Cardiac muscle cell (in vitro differentiated cells and primary cell): ENCODE data around the gene SMLR1. TPM values are rescaled to one million over a fixed set of nuclear protein-coding genes. Genes with fewer than 3 reads are reported as not detected.

Source experiments
- DNase-seq, 2 donors: peaks; one replicate each; pipeline versions ENCODE4 v3.0.0 to v3.0.0-alpha.2; 2010 to 2017; ENCODE audit warnings: low read depth in 1 of 2, low spot score in 1 of 2
- H3K27ac ChIP-seq: fragments of 200-600 bp; sonication (generic); 2 replicates; pipeline ENCODE4 v1.5.1; 2016
- H3K27me3 ChIP-seq: fragments of 200-600 bp; sonication (generic); 2 replicates; pipeline ENCODE4 v1.6.0; 2016; ENCODE audit warnings: control low read depth
- H3K36me3 ChIP-seq: fragments of 200-600 bp; sonication (generic); 2 replicates; pipeline ENCODE4 v1.5.1; 2016; ENCODE audit warnings: control low read depth
- H3K4me1 ChIP-seq: fragments of 200-600 bp; sonication (generic); 2 replicates; pipeline ENCODE4 v1.8.1; 2017; ENCODE audit warnings: low read depth, mild to moderate bottlenecking, mixed run types
- H3K4me3 ChIP-seq: fragments of 200-600 bp; sonication (generic); 2 replicates; pipeline ENCODE4 v1.5.1; 2016; ENCODE audit warnings: mild to moderate bottlenecking
- H3K9me3 ChIP-seq: fragments of 200-600 bp; sonication (generic); 2 replicates; pipeline ENCODE4 v1.5.1; 2017; ENCODE audit warnings: low read depth, mild to moderate bottlenecking, control low read depth
- CTCF ChIP-seq: IDR thresholded peaks from 2 replicates; pipeline ENCODE4 v1.5.1; 2012; ENCODE audit warnings: low read depth, mild to moderate bottlenecking, low read length
- polyA plus RNA-seq: library from polyadenylated mRNA; unstranded; fragments of >200 nt; fragmentation: Nextera tagmentation; extraction: Ambion mirVana; gene quantifications from 2 replicates; pipeline ENCODE4 v1.2.1, GENCODE V29; 2016
- total RNA-seq: library from RNA; depleted of rRNA; stranded (reverse); fragments of >200 nt; gene quantifications from 2 replicates; pipeline ENCODE4 v1.2.3, GENCODE V29; 2016

SMLR1 gene
- total and polyA plus RNA-seq, 2 experiments from 2014 or later: not detected

DNA sequence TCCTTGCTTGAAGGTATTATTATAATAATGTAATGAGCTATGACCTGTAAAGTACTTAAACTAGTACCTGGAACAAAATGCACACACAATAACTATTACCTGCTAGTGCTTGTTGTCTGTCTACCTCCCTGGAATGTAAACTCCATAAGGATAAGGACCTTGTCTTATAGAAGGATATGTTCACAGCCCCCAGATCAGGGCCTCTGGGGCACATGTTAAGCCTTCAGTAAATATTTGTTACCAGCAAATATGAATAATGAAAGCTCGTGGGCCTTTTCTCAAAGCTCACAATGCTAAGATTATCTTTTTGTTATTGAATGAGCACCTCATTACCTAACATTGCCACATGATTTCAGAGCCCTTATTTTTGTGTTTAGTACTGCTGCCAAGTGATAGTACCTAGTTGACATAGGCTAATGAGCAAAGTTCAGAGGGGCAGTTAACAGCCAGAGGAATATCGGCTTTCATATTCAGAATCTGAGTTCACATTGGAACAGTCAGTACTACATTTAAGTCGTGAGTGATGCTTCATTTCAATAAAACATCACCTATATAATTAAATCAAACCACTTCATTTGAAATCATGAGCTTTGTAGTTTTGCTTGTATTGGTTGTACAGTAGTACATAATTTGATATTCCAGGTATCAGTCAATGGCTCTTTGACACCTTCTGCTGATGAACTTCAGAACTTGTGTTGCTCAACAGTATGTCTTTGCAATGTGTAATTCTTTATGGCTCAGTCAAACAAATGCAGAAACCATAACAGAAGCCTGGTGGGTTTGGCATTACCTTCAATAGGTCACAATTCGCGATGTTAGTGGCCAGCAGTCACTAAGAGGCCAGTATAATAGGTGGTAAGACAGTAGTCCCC is 11.8 kb upstream of the SMLR1 start:
- H3K27ac ChIP-seq: no peak overlapping the region
- H3K27me3 ChIP-seq: no peaks in the 10 kb centered on the region
- no peak overlapping the region for H3K4me3 ChIP-seq
- H3K36me3 ChIP-seq: no peaks in the 10 kb centered on the region
- H3K9me3 ChIP-seq: no peaks in the 10 kb centered on the region
- no peak for DNase-seq
- no peak for TF ChIP-seq CTCF
- no peaks in the 10 kb centered on the region for H3K4me1 ChIP-seq

DNA sequence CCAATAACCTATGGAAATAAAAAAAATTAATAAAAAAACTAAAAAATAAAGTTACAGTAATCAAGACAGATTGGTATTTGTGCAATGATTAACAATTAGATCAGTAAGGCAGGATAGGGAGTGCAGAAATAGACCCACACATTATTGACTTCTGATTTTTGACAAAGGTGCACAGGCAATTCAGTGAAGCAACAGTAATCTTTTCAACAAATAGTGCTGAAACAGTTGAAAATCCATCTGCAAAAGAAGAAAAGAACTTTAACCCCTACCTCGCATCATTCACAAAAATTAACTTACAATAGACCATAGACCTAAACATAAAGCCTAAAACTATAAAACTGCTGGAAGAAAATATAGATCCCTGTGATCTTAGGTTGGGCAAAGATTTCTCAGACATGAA is 4.5 kb upstream of the SMLR1 start:
- no peak overlapping the region for H3K4me3 ChIP-seq
- no peaks in the 10 kb centered on the region for H3K9me3 ChIP-seq
- no peaks in the 10 kb centered on the region for H3K36me3 ChIP-seq
- H3K27ac ChIP-seq: no peak overlapping the region
- no peaks in the 10 kb centered on the region for H3K4me1 ChIP-seq
- H3K27me3 ChIP-seq: no peaks in the 10 kb centered on the region
- DNase-seq: no peak
- TF ChIP-seq CTCF: no peak

- Histone ChIP-seq H3K4me1 (no peaks in the 10 kb centered on the region), H3K9me3 (no peaks in the 10 kb centered on the region)
Observed at GRCh38 chr6:130824978-130825694, 2.1 kb upstream of the SMLR1 start.

DNA sequence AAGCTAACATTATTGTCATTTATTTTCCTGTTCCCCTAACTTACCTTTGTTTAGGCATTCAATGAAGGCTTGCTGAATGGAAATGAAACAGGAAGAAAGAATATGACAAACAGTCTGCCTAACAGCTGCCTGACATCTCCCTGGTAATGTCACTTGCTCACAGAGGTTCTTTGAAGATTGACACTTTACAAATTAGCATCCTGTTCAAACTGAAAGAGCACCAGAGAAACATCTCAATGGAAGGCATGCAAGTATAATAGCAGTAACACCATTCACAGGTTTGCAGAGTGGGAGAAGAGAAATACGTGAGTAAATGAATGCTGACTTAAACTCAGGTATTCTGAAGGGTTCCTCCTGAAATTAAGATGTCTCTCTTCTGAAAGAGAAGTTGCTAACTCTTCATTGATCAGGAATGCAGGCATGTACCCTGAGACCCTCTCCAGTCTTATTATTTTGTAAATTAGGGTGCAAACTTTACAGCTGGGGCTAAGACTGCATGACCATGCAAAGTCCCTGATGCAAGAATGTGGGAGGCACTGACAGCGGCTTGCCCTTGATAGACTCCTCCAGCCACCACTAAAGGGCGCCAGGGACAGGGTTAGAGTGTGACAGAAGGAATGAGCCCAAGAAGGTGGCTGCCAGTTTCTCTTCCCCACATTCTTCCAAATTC is 1.3 kb upstream of the SMLR1 start:
- DNase-seq: no peak
- Histone ChIP-seq H3K4me3 (no peak overlapping the region), H3K36me3 (no peaks in the 10 kb centered on the region), H3K9me3 (no peaks in the 10 kb centered on the region), H3K27me3 (no peaks in the 10 kb centered on the region), H3K27ac (no peak overlapping the region), H3K4me1 (no peaks in the 10 kb centered on the region)
- TF ChIP-seq CTCF: no peak

More at GRCh38 chr6:130824978-130825694, 2.1 kb upstream of the SMLR1 start:
- Histone ChIP-seq H3K36me3 (no peaks in the 10 kb centered on the region), H3K27ac (no peak overlapping the region), H3K4me3 (no peak overlapping the region), H3K27me3 (no peaks in the 10 kb centered on the region)
- no peak for TF ChIP-seq CTCF
- no peak for DNase-seq

- H3K27me3 ChIP-seq: no peaks in the 10 kb centered on the region
- no peaks in the 10 kb centered on the region for H3K36me3 ChIP-seq
- no peak for TF ChIP-seq CTCF
- no peaks in the 10 kb centered on the region for H3K4me1 ChIP-seq
- no peak overlapping the region for H3K4me3 ChIP-seq
- no peak overlapping the region for H3K27ac ChIP-seq
- no peak for DNase-seq
- H3K9me3 ChIP-seq: no peaks in the 10 kb centered on the region
Observed at GRCh38 chr6:130826442-130827246, 562 bp upstream of the SMLR1 start.
